Measurements from ENCODE around the gene CERS4.

DNA sequence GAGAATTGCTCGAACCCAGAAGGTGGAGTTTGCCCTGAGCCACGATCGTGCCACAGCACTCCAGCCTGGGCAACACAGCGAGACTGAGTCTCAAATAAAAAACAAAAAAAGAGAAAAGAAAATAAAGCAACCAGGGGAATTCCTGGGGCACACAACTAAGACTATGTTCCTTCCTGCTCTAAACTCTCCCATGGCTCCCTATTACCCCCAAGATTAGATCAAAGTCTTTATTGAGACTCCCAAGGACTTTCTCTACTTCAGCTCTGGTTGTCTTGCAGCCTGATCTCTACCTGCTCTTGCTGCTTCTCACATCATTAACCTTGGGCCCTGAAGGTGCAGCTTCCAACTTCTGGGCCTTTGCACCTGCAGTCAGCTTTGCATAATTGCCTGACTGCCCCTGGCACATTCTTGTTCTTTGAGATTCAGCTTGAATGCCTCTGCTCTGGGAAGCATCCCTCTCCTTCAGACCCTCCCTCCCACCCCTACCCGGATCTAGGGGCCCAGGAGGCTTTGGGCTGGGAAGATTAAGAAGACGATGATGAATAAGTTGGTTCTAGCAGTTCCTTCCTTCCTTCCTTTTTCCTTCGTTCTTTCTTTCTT, 16.8 kb upstream of the CERS4 start:
- TF ChIP-seq, protein P1, sequence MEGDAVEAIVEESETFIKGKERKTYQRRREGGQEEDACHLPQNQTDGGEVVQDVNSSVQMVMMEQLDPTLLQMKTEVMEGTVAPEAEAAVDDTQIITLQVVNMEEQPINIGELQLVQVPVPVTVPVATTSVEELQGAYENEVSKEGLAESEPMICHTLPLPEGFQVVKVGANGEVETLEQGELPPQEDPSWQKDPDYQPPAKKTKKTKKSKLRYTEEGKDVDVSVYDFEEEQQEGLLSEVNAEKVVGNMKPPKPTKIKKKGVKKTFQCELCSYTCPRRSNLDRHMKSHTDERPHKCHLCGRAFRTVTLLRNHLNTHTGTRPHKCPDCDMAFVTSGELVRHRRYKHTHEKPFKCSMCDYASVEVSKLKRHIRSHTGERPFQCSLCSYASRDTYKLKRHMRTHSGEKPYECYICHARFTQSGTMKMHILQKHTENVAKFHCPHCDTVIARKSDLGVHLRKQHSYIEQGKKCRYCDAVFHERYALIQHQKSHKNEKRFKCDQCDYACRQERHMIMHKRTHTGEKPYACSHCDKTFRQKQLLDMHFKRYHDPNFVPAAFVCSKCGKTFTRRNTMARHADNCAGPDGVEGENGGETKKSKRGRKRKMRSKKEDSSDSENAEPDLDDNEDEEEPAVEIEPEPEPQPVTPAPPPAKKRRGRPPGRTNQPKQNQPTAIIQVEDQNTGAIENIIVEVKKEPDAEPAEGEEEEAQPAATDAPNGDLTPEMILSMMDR (IDR thresholded peaks at IDR 0.05; ENCODE audit: poor library complexity): no peak
- TF ChIP-seq EZH2phosphoT487 (IDR thresholded peaks at IDR 0.05; ENCODE audit: low read depth, severe bottlenecking, unreplicated experiment) (no peak), EZH2 (IDR thresholded peaks at IDR 0.05; ENCODE audit: borderline replicate concordance) (no peak)
